ENCODE results near the gene IQGAP3.

Gene IQGAP3

DNA sequence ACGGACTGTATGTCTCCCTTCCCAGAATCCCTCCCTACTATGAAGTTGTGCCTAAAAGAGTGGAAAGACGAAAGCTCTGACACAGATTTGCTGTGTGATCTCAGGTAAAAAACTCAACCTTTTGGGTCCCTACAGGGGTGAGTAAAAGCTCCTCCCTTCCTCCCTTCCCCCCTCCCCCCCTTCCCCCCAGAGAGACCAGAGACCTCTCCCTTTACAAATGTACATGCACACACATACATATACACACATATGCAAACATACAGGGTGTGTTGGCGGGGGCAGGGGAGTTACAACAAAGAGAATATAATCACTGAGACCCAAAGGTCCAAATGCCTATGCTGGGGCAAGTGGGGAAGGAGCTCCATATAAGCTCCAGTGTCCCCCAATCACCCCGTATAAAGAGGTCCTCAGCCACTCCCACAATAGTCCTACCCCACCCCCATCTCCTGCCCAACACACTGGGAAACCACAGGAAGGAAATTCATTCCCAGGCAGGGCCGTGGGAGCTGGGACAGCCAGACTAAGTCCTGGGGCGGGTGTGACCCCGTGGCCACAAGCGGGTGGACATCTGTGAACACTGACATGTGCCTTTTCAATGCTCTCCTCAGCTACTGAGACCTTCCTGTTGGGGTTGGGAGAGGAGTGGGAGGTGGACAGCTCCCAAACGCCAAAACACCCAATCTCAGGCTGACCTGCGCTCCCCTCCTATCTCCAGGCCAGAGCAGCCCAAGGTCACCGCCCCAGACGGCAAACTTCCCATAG is 73.8 kb downstream of the IQGAP3 start:
- Histone ChIP-seq H3K9ac (ENCODE audit: low read length) (peak overlapping the region; percentile 97), H2AFZ (ENCODE audit: low read depth, low read length) (no peak overlapping the region), H3K36me3 (replicated peaks; ENCODE audit: low read depth, low read length) (peaks cover 11% of the 10 kb centered on the region), H3K9me3 (ENCODE audit: insufficient read depth, low read length) (no peaks in the 10 kb centered on the region), H3K4me1 (ENCODE audit: low read length) (peaks cover 74% of the 10 kb centered on the region), H3K4me2 (ENCODE audit: low read length) (peak overlapping the region; percentile 89), H3K79me2 (ENCODE audit: low read length) (peaks cover 69% of the 10 kb centered on the region), H3K27ac (ENCODE audit: low read length) (no peak overlapping the region), H4K20me1 (ENCODE audit: insufficient read depth, low read length) (peaks cover 60% of the 10 kb centered on the region), H3K4me3 (ENCODE audit: low read length) (peak overlapping the region; percentile 98), H3K27me3 (ENCODE audit: low read depth, low read length) (no peaks in the 10 kb centered on the region)
- TF ChIP-seq, protein P1, sequence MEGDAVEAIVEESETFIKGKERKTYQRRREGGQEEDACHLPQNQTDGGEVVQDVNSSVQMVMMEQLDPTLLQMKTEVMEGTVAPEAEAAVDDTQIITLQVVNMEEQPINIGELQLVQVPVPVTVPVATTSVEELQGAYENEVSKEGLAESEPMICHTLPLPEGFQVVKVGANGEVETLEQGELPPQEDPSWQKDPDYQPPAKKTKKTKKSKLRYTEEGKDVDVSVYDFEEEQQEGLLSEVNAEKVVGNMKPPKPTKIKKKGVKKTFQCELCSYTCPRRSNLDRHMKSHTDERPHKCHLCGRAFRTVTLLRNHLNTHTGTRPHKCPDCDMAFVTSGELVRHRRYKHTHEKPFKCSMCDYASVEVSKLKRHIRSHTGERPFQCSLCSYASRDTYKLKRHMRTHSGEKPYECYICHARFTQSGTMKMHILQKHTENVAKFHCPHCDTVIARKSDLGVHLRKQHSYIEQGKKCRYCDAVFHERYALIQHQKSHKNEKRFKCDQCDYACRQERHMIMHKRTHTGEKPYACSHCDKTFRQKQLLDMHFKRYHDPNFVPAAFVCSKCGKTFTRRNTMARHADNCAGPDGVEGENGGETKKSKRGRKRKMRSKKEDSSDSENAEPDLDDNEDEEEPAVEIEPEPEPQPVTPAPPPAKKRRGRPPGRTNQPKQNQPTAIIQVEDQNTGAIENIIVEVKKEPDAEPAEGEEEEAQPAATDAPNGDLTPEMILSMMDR (IDR thresholded peaks at IDR 0.05; ENCODE audit: low read depth, low read length) = no peak
- TF ChIP-seq EZH2phosphoT487 (IDR thresholded peaks at IDR 0.05; ENCODE audit: low read depth) = no peak

- Histone ChIP-seq H4K20me1 (ENCODE audit: insufficient read depth, low read length) (peaks cover 67% of the 10 kb centered on the region), H3K27me3 (ENCODE audit: low read depth, low read length) (no peaks in the 10 kb centered on the region), H3K4me3 (ENCODE audit: low read length) (peak overlapping the region; percentile 98; the same call in 1 of the 2 replicates), H3K36me3 (replicated peaks; ENCODE audit: low read depth, low read length) (peaks cover 11% of the 10 kb centered on the region), H3K9ac (ENCODE audit: low read length) (no peak overlapping the region), H3K79me2 (ENCODE audit: low read length) (peaks cover 77% of the 10 kb centered on the region), H3K27ac (ENCODE audit: low read length) (no peak overlapping the region), H2AFZ (ENCODE audit: low read depth, low read length) (no peak overlapping the region), H3K4me2 (ENCODE audit: low read length) (peak overlapping the region; percentile 89), H3K9me3 (ENCODE audit: insufficient read depth, low read length) (no peaks in the 10 kb centered on the region), H3K4me1 (ENCODE audit: low read length) (peaks cover 74% of the 10 kb centered on the region)
- TF ChIP-seq EZH2phosphoT487 (IDR thresholded peaks at IDR 0.05; ENCODE audit: low read depth) = no peak
- TF ChIP-seq, protein P1 (IDR thresholded peaks at IDR 0.05; ENCODE audit: low read depth, low read length) = no peak
These were observed 74.5 kb downstream of the IQGAP3 start for GRCh38 chr1:156497743-156498431.

DNA sequence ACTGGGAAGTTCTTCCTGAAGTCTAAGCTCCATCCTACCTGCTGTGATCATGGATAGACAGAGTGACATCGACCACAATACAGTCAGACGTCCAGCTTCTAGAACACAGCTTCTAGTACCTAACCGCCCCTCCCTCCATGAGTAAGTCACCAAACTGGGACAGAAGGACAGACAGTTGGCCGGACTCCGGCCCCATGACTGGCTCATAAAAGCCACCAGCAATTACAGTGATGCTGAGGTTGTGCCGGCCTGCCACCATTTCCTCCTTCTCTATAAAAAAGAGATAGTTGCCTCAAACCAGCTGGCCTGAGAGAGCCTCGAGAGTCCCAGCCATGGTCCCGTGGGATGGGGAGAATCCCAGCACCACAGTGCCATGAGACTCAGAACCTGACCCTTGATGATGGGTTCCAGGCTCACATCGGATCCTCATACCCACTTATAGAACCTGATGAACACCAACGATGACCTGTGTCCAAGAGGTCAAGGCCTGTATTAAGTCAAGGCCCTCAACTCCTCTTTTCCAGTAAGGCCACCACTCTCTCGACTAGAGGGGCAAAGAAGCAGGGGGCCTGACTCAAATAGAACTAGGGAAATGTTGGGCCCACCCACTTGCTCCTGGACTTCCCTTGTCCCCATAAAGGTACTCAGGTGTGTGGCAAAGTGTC is 75.2 kb downstream of the IQGAP3 start:
- peak overlapping the region; percentile 89 for H3K4me2 ChIP-seq (ENCODE audit: low read length)
- H3K9me3 ChIP-seq (ENCODE audit: insufficient read depth, low read length) = no peaks in the 10 kb centered on the region
- no peak for TF ChIP-seq EZH2phosphoT487 (IDR thresholded peaks at IDR 0.05; ENCODE audit: low read depth)
- TF ChIP-seq, protein P1 (IDR thresholded peaks at IDR 0.05; ENCODE audit: low read depth, low read length) = no peak
- H3K9ac ChIP-seq (ENCODE audit: low read length) = no peak overlapping the region
- peaks cover 83% of the 10 kb centered on the region for H3K79me2 ChIP-seq (ENCODE audit: low read length)
- H4K20me1 ChIP-seq (ENCODE audit: insufficient read depth, low read length) = peaks cover 69% of the 10 kb centered on the region
- H3K4me3 ChIP-seq (ENCODE audit: low read length) = no peak overlapping the region
- no peak overlapping the region for H3K27ac ChIP-seq (ENCODE audit: low read length)
- H3K4me1 ChIP-seq (ENCODE audit: low read length) = peaks cover 74% of the 10 kb centered on the region
- H3K27me3 ChIP-seq (ENCODE audit: low read depth, low read length) = no peaks in the 10 kb centered on the region
- H3K36me3 ChIP-seq (replicated peaks; ENCODE audit: low read depth, low read length) = peaks cover 11% of the 10 kb centered on the region
- no peak overlapping the region for H2AFZ ChIP-seq (ENCODE audit: low read depth, low read length)
